Upper lobe of left lung (tissue), 4 donors: ENCODE data around the gene FOXP4.

Experiments
- CTCF ChIP-seq, 6 experiments: fragments of 450-650 bp in 4 of 6; fragments of 200-600 bp in 2 of 6; sonication (generic) in 2 of 6; IDR thresholded peaks; one replicate each; pipeline ENCODE4 v1.5.1; 2016 to 2019; ENCODE audit warnings: antibody characterized with exemption in 6 of 6
- POLR2A ChIP-seq, 4 donors: fragments of 450-650 bp; IDR thresholded peaks; one replicate each; pipeline ENCODE4 v1.5.1; 2016 to 2017; ENCODE audit warnings: antibody characterized with exemption in 4 of 4, mild to moderate bottlenecking in 2 of 4
- POLR2AphosphoS5 ChIP-seq, 2 donors: sonication (generic); formaldehyde crosslinking; IDR thresholded peaks; one replicate each; pipeline ENCODE4 v1.5.1; 2017; ENCODE audit warnings: antibody characterized with exemption in 2 of 2

GRCh38 chr6:41531016-41531415, 15.2 kb upstream of the FOXP4 start:
- TF ChIP-seq POLR2A (IDR thresholded peaks at IDR 0.05), result no peak
- no peak for TF ChIP-seq CTCF (IDR thresholded peaks at IDR 0.05)
- TF ChIP-seq POLR2AphosphoS5 (IDR thresholded peaks at IDR 0.05), result no peak
